KOPT-K1 (cell line): ENCODE measurements around the gene CCDC192.
"Not testable (repeated sequence)": the region's sequence is repeated elsewhere in the genome, so short reads cannot be mapped to it uniquely, and the experiment has no call there.

Experiments used
- H3K27ac ChIP-seq: fragments of 200-600 bp; sonication (generic); 2 replicates; pipeline ENCODE4 v1.5.1; 2016; ENCODE audit warnings: antibody characterized with exemption, mild to moderate bottlenecking, low read depth, low read length; ENCODE audit not compliant: poor library complexity, severe bottlenecking
- H3K36me3 ChIP-seq: fragments of 200-600 bp; sonication (generic); 2 replicates; pipeline ENCODE4 v1.5.1; 2017; ENCODE audit warnings: antibody characterized with exemption, mild to moderate bottlenecking, low read length, moderate library complexity; ENCODE audit not compliant: insufficient read depth
- H3K9me3 ChIP-seq: fragments of 200-600 bp; sonication (generic); 2 replicates; pipeline ENCODE4 v1.5.1; 2017; ENCODE audit warnings: antibody characterized with exemption, low read length, mild to moderate bottlenecking; ENCODE audit not compliant: insufficient read depth, poor library complexity, severe bottlenecking

Gene CCDC192

DNA sequence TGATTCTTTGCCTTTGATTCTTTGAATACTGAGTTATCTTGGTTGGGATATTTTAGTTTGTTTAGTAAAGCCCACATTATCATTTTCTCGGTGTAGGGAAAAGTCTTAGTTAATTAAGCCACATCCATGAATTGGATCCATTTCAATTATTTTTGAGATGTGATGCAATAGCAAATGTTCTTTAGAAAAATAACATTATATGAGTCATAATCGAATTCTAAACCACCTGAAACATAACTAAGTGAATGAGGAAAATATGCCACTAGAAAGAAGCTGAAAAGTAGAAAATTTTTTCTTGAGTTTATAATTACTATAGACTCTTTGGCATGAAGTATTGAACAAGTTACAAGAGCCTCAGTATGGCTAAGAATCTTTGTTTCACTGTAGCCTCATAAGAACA, 17.5 kb upstream of the CCDC192 start:
- no peaks in the 10 kb centered on the region for H3K36me3 ChIP-seq

GRCh38 chr5:127686424-127686823, 16.8 kb upstream of the CCDC192 start:
- no peak overlapping the region for H3K27ac ChIP-seq
- H3K9me3 ChIP-seq, result no peaks in the 10 kb centered on the region
- no peaks in the 10 kb centered on the region for H3K36me3 ChIP-seq

More for the DNA sequence above, 17.5 kb upstream of the CCDC192 start:
- Histone ChIP-seq H3K27ac (no peak overlapping the region), H3K9me3 (no peaks in the 10 kb centered on the region)

- H3K27ac ChIP-seq, result no peak overlapping the region
- no peaks in the 10 kb centered on the region for H3K36me3 ChIP-seq
- H3K9me3 ChIP-seq, result no peaks in the 10 kb centered on the region
These were observed 8.5 kb upstream of the CCDC192 start for GRCh38 chr5:127694518-127695171.

- Histone ChIP-seq H3K9me3 (no peaks in the 10 kb centered on the region), H3K36me3 (no peaks in the 10 kb centered on the region), H3K27ac (no peak overlapping the region)
These were observed 7.8 kb upstream of the CCDC192 start for GRCh38 chr5:127695346-127695745.

DNA sequence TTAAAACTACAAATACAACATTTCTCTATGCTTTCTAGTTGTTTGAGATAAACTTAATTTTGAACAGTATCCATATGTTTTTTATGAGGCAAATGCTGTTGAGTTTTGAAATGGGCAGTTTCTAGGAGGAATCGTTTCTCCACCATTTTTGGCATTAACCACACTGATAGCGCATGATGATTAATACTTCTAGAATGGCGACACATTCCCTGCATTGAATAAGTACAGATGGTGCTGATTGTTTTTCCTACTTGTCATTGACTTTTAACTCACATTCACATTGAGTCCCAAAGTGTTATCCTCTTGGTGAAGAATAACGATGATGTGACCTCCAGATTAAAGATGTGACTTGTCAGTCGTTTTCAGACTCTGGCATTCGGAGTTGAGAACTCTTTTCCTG, 6.5 kb upstream of the CCDC192 start:
- Histone ChIP-seq H3K9me3 (no peaks in the 10 kb centered on the region), H3K36me3 (no peaks in the 10 kb centered on the region), H3K27ac (no peak overlapping the region)

DNA sequence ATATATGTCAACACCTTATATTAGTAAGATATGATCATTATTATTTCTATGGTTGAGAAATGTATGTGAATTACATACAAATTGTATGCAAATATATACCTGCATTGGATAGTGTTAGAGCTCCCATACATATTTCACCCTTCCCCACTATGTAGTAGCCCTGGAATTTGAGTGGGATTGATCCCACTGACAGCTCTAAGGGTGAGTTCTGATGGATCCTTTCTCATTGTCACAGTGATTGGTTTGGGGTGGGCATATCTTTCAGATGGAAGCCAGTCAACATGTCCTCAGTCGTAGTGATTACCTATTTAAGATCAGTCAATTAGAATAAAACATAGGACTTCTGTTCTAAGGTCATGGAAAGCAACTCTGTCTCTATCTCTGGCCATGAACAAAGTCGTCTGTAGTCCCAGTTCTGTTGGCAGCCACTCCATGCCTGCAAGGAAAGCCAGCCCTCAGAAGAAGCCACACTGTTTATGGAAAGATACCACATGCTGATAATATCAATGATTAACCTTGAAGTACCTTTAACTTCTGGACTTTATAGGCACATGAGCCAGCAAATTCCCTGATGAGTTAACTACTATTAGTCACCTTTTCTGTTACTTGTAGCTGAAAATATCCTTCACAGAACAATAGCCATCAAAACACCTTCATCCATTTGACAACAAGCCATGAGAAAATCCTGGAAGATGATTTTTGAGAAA, 5.1 kb upstream of the CCDC192 start:
- Histone ChIP-seq H3K9me3 (no peaks in the 10 kb centered on the region), H3K27ac (no peak overlapping the region), H3K36me3 (no peaks in the 10 kb centered on the region)

DNA sequence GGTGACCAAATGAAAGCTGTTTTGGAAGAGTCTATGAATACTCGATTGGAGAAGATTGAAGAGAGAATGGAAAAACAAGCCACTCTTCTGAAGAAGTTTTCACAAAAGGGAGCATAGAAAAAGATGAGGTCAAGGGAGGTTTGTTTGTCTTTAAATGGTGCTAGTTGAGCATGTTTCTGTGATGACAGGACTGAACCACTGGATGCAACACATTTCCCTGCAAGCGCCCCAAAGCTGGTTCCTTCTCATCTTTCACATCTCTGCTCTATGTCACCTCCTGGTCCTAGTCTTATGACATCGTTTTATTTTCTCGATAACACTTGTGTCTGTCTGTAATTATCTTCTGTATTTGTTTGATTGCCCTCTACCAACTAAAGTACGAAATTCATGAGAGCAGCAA, 3.8 kb upstream of the CCDC192 start:
- Histone ChIP-seq H3K9me3 (no peaks in the 10 kb centered on the region), H3K36me3 (no peaks in the 10 kb centered on the region), H3K27ac (no peak overlapping the region)

DNA sequence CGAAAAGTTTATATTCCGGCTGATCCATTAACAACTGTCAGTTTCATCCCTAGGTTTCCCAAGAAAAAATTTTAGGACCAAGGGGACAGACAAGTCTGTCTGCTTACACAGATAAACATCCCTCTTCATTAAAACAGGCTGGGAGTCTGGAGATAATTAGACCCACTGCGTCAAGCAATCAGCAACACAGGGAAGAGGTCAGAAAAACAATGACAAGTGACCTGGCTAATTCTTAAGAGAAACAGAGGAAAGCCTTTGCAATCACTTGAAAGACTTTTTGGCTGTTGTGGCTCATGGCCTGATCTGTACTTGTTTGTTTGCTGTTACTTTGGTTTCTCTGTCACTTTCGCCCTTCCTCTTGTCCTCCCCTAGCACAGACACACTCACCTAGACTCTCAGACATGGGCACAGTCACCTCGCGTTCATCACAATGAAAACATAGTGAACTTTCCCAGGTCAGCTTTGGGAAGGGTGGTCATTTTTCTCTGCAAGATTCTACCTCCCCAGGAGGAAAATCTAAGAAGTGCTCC, 2.9 kb upstream of the CCDC192 start:
- no peaks in the 10 kb centered on the region for H3K36me3 ChIP-seq
- no peaks in the 10 kb centered on the region for H3K9me3 ChIP-seq
- no peak overlapping the region for H3K27ac ChIP-seq

GRCh38 chr5:127702434-127702833, 757 bp upstream of the CCDC192 start:
- Histone ChIP-seq H3K36me3 (no peaks in the 10 kb centered on the region), H3K27ac (no peak overlapping the region), H3K9me3 (no peaks in the 10 kb centered on the region)

- H3K9me3 ChIP-seq, result no peaks in the 10 kb centered on the region
- no peak overlapping the region for H3K27ac ChIP-seq
- H3K36me3 ChIP-seq, result no peaks in the 10 kb centered on the region
These were observed 2.1 kb downstream of the CCDC192 start for GRCh38 chr5:127705120-127705892.

DNA sequence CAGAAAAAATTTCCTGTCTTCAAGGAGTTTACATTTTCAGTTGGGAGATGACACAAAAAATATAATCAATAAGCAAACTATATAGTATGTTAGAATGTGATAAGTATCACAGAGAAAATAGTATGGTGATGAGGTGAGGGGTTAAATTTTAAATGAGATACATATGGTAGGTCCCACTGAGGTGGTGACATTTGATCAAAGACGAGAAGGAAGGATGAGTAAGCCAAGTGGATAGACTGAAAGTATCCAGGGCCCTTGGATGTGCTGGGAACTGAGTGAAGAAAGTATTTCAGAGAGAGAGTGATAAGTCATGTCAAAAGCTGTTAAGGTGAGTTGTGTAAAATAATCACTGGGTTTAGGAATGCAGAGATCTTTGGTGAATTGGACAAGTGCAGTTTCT, 3.5 kb downstream of the CCDC192 start:
- Histone ChIP-seq H3K27ac (no peak overlapping the region), H3K36me3 (no peaks in the 10 kb centered on the region), H3K9me3 (no peaks in the 10 kb centered on the region)

DNA sequence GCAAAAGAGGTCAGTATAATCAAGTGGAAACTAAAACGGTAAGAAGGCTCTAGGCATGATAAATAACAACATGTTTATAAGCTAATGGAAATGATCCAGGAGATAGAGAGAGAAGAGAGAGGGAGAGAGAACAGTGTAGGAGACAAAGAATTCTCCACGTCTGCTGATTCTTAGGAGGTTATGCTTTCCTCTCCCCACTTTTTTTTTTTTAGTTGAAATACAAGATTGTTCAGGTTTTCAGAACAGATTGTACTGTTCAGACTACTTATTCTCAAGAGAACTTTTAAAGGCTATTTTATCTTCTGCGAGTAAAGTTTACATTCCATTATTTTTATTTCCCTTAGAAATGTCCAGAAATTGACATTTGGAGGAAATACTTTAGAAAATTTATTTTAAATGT, 4.0 kb downstream of the CCDC192 start:
- Histone ChIP-seq H3K27ac (no peak overlapping the region), H3K36me3 (no peaks in the 10 kb centered on the region), H3K9me3 (no peaks in the 10 kb centered on the region)

DNA sequence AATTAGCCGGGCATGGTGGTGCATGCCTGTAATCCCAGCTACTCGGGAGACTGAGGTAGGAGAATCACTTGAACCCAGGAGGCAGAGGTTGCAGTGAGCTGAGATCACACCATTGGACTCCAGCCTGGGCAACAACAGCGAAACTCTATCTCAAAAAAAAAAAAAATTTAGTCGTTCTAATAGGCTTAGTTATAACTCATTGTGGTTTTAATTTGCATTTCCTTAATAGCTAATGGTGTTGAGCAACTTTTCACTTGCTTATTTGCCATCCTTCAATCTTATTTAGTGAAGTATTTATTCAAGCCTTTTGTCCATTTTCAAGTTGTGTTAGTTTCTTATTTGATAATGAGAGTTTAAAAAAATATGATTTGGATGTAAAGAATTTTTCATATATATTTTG, 9.9 kb downstream of the CCDC192 start:
- H3K36me3 ChIP-seq, H3K9me3 ChIP-seq, H3K27ac ChIP-seq: not testable (repeated sequence)

DNA sequence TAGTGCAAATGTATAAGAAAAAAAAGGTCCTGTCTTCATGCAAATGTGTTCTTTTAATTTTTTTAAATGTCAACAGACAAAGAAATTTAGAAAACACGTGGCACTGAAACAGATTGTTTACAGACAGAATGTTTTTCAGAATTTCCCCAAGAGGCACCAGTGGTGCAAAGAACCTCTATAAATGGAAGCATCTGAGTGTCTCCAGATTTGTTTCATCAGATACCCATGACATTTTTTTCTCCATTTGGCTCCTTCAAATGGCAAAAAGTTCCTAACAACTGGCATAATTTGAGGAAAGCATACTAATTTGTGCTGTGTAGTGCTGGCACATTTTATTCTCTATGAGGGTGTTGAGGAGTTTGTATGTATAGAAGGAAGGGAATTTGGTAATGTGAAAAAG, 15.0 kb downstream of the CCDC192 start:
- Histone ChIP-seq H3K27ac (no peak overlapping the region), H3K9me3 (peaks cover 12% of the 10 kb centered on the region), H3K36me3 (no peaks in the 10 kb centered on the region)

- Histone ChIP-seq H3K27ac (no peak overlapping the region), H3K9me3 (peaks cover 12% of the 10 kb centered on the region), H3K36me3 (no peaks in the 10 kb centered on the region)
These were observed 20.4 kb downstream of the CCDC192 start for GRCh38 chr5:127723571-127723970.
